GM12865 (cell line): ENCODE measurements around the gene ZEB1.
"Not testable (repeated sequence)": the region's sequence is repeated elsewhere in the genome, so short reads cannot be mapped to it uniquely, and the experiment has no call there.

Source experiments
- DNase-seq: peaks from one replicate; pipeline ENCODE4 v3.0.0; 2010; ENCODE audit warnings: low read depth
- H3K4me3 ChIP-seq: 2 replicates; pipeline ENCODE4 v1.5.1; 2011; ENCODE audit warnings: mild to moderate bottlenecking, low read depth, low read length, control low read depth
- CTCF ChIP-seq: IDR thresholded peaks from 2 replicates; pipeline ENCODE4 v1.5.1; 2011; ENCODE audit warnings: low read length, control low read depth, low read depth, inconsistent platforms; ENCODE audit not compliant: insufficient read depth; ENCODE audit errors: missing control alignments

Gene ZEB1

GRCh38 chr10:31350891-31351290, 31.9 kb downstream of the ZEB1 start:
- TF ChIP-seq CTCF: no peak
- DNase-seq: no peak

GRCh38 chr10:31352436-31353226, 33.6 kb downstream of the ZEB1 start:
- DNase-seq: peak; percentile 21
- TF ChIP-seq CTCF: no peak
- no peak overlapping the region for H3K4me3 ChIP-seq

More at GRCh38 chr10:31350891-31351290, 31.9 kb downstream of the ZEB1 start:
- no peak overlapping the region for H3K4me3 ChIP-seq

- no peak overlapping the region for H3K4me3 ChIP-seq
- DNase-seq: peak; percentile 86
- peak; percentile 11 for TF ChIP-seq CTCF
Measured at GRCh38 chr10:31353574-31353973, 34.6 kb downstream of the ZEB1 start.

- H3K4me3 ChIP-seq: no peak overlapping the region
- TF ChIP-seq CTCF: no peak
- DNase-seq: no peak
Measured at GRCh38 chr10:31358688-31359330, 39.8 kb downstream of the ZEB1 start.

GRCh38 chr10:31359979-31360378, 41.0 kb downstream of the ZEB1 start:
- DNase-seq: no peak

GRCh38 chr10:31361475-31361874, 42.5 kb downstream of the ZEB1 start:
- not testable (repeated sequence) for DNase-seq, H3K4me3 ChIP-seq

More at GRCh38 chr10:31359979-31360378, 41.0 kb downstream of the ZEB1 start:
- no peak overlapping the region for H3K4me3 ChIP-seq
- TF ChIP-seq CTCF: no peak

GRCh38 chr10:31362023-31362641, 43.1 kb downstream of the ZEB1 start:
- TF ChIP-seq CTCF: no peak
- H3K4me3 ChIP-seq: no peak overlapping the region
- DNase-seq: no peak

- not testable (repeated sequence) for DNase-seq, H3K4me3 ChIP-seq
Measured at GRCh38 chr10:31363696-31364095, 44.7 kb downstream of the ZEB1 start.

- not testable (repeated sequence) for DNase-seq, H3K4me3 ChIP-seq
Measured at GRCh38 chr10:31364238-31364637, 45.2 kb downstream of the ZEB1 start.
